OCI-LY7 (cell line): Measurements from ENCODE around the gene RASL12. TPM values are rescaled to one million over a fixed set of nuclear protein-coding genes. Genes with fewer than 3 reads are reported as not detected.

Experiments used
- BruUV-seq: library from RNA; stranded (reverse); fragments of 400-500 nt; replicated peaks from 2 replicates; lab custom pipeline; 2021; lab: Mats Ljungman, UMichigan
- CTCF ChIA-PET: fragments of 300-600 bp; sonication (Branson Sonifier 250); formaldehyde crosslinking; loops from one replicate; lab custom pipeline; 2022; ENCODE audit warnings: antibody characterized with exemption; ENCODE audit not compliant: unreplicated experiment; lab: Charles Lee
- POLR2A ChIA-PET: fragments of 300-600 bp; sonication (Branson Sonifier 250); formaldehyde crosslinking; loops from one replicate; lab custom pipeline; 2022; ENCODE audit warnings: antibody characterized with exemption; lab: Charles Lee
- DNase-seq: peaks from one replicate; pipeline ENCODE4 v3.0.0-alpha.2; 2015; ENCODE audit warnings: low spot score
- H2AFZ ChIP-seq: fragments of 200-600 bp; sonication (generic), shearing (Covaris generic); 2 replicates; pipeline ENCODE4 v1.6.1; 2014; ENCODE audit warnings: mild to moderate bottlenecking, antibody characterized with exemption, low read length, moderate library complexity
- H3K27ac ChIP-seq: fragments of 200-600 bp; sonication (generic); 2 replicates; pipeline ENCODE4 v1.5.1; 2014; ENCODE audit warnings: mixed run types, low read depth, mild to moderate bottlenecking, moderate library complexity, low read length, inconsistent platforms; ENCODE audit not compliant: poor library complexity, severe bottlenecking
- H3K36me3 ChIP-seq: fragments of 200-600 bp; sonication (generic); 2 replicates; pipeline ENCODE4 v1.6.1; 2014; ENCODE audit warnings: mild to moderate bottlenecking, antibody characterized with exemption, low read length, moderate library complexity, mixed read lengths; ENCODE audit not compliant: insufficient read depth
- H3K4me1 ChIP-seq: fragments of 200-600 bp; sonication (generic); 2 replicates; pipeline ENCODE4 v1.5.1; 2014; ENCODE audit warnings: mild to moderate bottlenecking, low read length; ENCODE audit not compliant: insufficient read depth, poor library complexity, severe bottlenecking
- H3K4me2 ChIP-seq: fragments of 200-600 bp; sonication (generic); 2 replicates; pipeline ENCODE4 v1.6.1; 2014; ENCODE audit warnings: mild to moderate bottlenecking, low read length
- H3K4me3 ChIP-seq: fragments of 200-600 bp; sonication (generic); 2 replicates; pipeline ENCODE4 v1.5.1; 2014; ENCODE audit warnings: mild to moderate bottlenecking, low read depth, low read length; ENCODE audit not compliant: poor library complexity, severe bottlenecking
- H3K79me2 ChIP-seq: fragments of 200-600 bp; sonication (generic); 2 replicates; pipeline ENCODE4 v1.6.1; 2016; ENCODE audit warnings: low read depth, mild to moderate bottlenecking, low read length, moderate library complexity, mixed read lengths; ENCODE audit not compliant: insufficient read depth
- H3K9me2 ChIP-seq: fragments of 200-600 bp; sonication (generic); 2 replicates; pipeline ENCODE4 v1.6.1; 2016; ENCODE audit warnings: mild to moderate bottlenecking, low read length, mixed read lengths; ENCODE audit not compliant: insufficient read depth
- H3K9me3 ChIP-seq: fragments of 200-600 bp; sonication (generic); 2 replicates; pipeline ENCODE4 v1.6.1; 2014; ENCODE audit warnings: mild to moderate bottlenecking, mixed run types, low read length, mixed read lengths
- H4K20me1 ChIP-seq: fragments of 200-600 bp; sonication (generic); 2 replicates; pipeline ENCODE4 v1.6.1; 2014; ENCODE audit warnings: mild to moderate bottlenecking, antibody characterized with exemption, low read length, moderate library complexity, mixed read lengths; ENCODE audit not compliant: insufficient read depth
- EZH2phosphoT487 ChIP-seq: fragments of 200-600 bp; sonication (generic); IDR thresholded peaks from 2 replicates; pipeline ENCODE4 v1.6.1; 2018; ENCODE audit warnings: low read depth, borderline replicate concordance, mild to moderate bottlenecking, mixed run types, antibody characterized with exemption, low read length, moderate library complexity, mixed read lengths
- intact Hi-C: fragments of 100-400 bp; cut with micrococcal nuclease; formaldehyde crosslinking; loops from one replicate; pipeline ENCODE4 v1.10.0; 2022; ENCODE audit not compliant: unreplicated experiment
- total RNA-seq, 2 experiments: library from RNA; depleted of rRNA in 1 of 2; stranded (reverse); fragments of >200 nt in 1 of 2; shearing (Covaris generic) in 1 of 2; gene quantifications; 2 replicates each; pipeline ENCODE4 v1.2.3, GENCODE V29; 2014 to 2022
- TF ChIP-seq, protein P1 (sequence below): fragments of 200-600 bp; sonication (generic); conservative IDR thresholded peaks from 2 replicates; pipeline ENCODE4 v1.5.1; 2014; ENCODE audit warnings: mild to moderate bottlenecking, antibody characterized with exemption, low read length, moderate library complexity, mixed read lengths

The RASL12 gene
- total RNA-seq, 2 experiments from 2014 or later: not detected

DNA sequence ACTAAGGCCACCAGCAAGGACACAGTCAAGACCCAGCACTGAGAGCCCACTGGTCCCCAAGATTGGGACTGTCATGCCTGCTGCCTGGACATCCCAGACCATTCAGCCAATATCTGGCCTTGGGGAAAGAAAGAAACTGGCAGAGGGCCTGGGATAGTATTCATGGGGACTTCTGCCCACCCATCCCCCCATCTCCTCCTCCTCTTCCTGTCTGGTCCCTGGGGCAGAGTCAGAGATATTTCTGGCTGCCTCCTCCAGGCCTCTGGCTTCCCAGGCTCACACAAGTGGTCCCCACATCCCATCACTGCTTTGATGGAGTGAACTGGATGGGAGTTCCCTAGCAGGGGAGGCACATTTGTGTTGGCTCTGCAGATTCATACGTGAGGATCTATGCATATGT is 4.2 kb upstream of the RASL12 start:
- H3K27ac ChIP-seq: no peak overlapping the region
- POLR2A ChIA-PET: interaction anchor here (0.7 kb wide), 1 partner anchor 60 kb away, joined by 3 read pairs; no protein-coding TSS in a partner anchor
- no peak for DNase-seq

DNA sequence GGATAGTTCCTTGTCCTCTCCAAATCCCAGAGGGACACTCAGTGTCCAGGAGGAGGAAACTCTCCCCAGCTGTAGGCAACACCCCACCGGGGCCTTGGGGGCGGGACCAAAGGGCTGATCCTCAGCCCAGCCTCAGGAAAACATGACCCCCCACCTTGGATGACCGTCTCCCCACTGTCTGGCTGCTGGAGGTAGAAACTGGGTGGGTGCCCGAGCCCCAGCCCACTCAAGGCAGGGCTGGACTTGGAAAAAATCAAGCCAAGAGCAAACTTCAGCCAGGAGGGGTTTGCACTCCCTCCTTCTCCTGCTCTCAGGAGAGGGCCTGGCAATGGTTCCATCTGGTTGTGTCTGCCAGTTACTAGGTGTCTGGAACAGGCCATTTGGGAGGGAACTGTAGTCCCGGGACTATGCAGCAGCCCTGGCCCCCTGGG is 3.6 kb upstream of the RASL12 start:
- Histone ChIP-seq H3K36me3 (no peaks in the 10 kb centered on the region), H4K20me1 (no peaks in the 10 kb centered on the region), H3K27ac (no peak overlapping the region), H3K4me2 (no peak overlapping the region), H3K9me2 (no peaks in the 10 kb centered on the region), H3K79me2 (no peaks in the 10 kb centered on the region), H3K4me3 (no peak overlapping the region), H2AFZ (no peak overlapping the region), H3K4me1 (peaks cover 5% of the 10 kb centered on the region), H3K9me3 (no peaks in the 10 kb centered on the region)
- DNase-seq: no peak
- CTCF ChIA-PET: no interaction called here
- no TSS peak for BruUV-seq
- intact Hi-C loops: no loop called here
- TF ChIP-seq, protein P1, sequence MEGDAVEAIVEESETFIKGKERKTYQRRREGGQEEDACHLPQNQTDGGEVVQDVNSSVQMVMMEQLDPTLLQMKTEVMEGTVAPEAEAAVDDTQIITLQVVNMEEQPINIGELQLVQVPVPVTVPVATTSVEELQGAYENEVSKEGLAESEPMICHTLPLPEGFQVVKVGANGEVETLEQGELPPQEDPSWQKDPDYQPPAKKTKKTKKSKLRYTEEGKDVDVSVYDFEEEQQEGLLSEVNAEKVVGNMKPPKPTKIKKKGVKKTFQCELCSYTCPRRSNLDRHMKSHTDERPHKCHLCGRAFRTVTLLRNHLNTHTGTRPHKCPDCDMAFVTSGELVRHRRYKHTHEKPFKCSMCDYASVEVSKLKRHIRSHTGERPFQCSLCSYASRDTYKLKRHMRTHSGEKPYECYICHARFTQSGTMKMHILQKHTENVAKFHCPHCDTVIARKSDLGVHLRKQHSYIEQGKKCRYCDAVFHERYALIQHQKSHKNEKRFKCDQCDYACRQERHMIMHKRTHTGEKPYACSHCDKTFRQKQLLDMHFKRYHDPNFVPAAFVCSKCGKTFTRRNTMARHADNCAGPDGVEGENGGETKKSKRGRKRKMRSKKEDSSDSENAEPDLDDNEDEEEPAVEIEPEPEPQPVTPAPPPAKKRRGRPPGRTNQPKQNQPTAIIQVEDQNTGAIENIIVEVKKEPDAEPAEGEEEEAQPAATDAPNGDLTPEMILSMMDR: no peak
- no peak for TF ChIP-seq EZH2phosphoT487
- POLR2A ChIA-PET: no interaction called here

More for the DNA sequence above, 4.2 kb upstream of the RASL12 start:
- intact Hi-C loops: no loop called here
- Histone ChIP-seq H3K36me3 (no peaks in the 10 kb centered on the region), H2AFZ (no peak overlapping the region), H3K4me3 (no peak overlapping the region), H3K9me3 (no peaks in the 10 kb centered on the region), H4K20me1 (no peaks in the 10 kb centered on the region), H3K4me2 (no peak overlapping the region), H3K4me1 (peaks cover 5% of the 10 kb centered on the region), H3K9me2 (no peaks in the 10 kb centered on the region), H3K79me2 (no peaks in the 10 kb centered on the region)
- TF ChIP-seq, protein P1: no peak
- no peak for TF ChIP-seq EZH2phosphoT487
- no TSS peak for BruUV-seq
- CTCF ChIA-PET: no interaction called here

DNA sequence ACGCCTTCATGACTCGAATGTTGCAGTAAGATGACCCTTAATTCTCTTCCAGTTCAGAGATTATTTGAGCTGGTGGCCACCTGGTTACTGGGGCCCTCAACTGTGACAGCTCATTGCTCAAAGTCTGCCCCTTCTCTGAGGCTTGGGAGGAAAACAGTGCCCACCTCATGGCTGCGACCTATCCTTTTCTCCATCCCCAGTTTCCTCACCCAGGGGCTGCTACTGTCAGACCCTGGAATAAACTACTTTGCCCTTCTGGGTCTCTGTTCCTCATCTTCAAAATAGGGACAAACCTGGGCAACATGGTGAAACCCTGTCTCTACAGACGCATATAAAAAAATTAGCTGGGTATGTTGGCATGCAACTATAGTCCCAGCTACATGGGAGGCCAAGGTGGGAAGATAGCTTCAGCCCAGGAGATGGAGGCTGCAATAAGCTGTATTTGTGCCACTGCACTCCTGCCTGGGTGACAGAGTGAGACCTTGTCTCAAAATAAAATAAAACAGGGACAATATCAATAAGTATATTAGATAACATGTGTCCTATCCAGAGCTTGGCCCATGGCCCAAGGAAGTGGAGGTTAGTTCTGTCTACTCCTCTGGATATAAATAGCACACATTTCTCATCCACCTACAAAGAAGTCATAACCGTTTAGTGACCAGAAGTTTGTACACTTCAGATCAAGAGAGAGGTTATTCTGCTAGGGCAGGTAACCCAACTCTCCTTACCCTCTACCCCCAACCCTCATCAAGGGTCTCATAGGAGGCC is 2.2 kb upstream of the RASL12 start:
- no peaks in the 10 kb centered on the region for H3K9me2 ChIP-seq
- TF ChIP-seq, protein P1: no peak
- H3K9me3 ChIP-seq: no peaks in the 10 kb centered on the region
- H3K4me2 ChIP-seq: no peak overlapping the region
- no peak overlapping the region for H3K4me3 ChIP-seq
- ChIA-PET POLR2A (interaction anchor here (0.7 to 0.8 kb wide), 2 partner anchors 9 to 31 kb away, joined by 3 to 4 read pairs; no protein-coding TSS in a partner anchor), CTCF (no interaction called here)
- intact Hi-C loops: no loop called here
- no TSS peak for BruUV-seq
- H4K20me1 ChIP-seq: no peaks in the 10 kb centered on the region
- no peak overlapping the region for H2AFZ ChIP-seq
- DNase-seq: no peak
- no peaks in the 10 kb centered on the region for H3K79me2 ChIP-seq
- no peak overlapping the region for H3K27ac ChIP-seq
- no peaks in the 10 kb centered on the region for H3K36me3 ChIP-seq
- H3K4me1 ChIP-seq: peaks cover 5% of the 10 kb centered on the region
